CD4-positive, alpha-beta memory T cell (primary cell): ENCODE results near the gene LMAN2L. TPM values are rescaled to one million over a fixed set of nuclear protein-coding genes. Genes with fewer than 3 reads are reported as not detected.

ENCODE experiments used
- CTCF ChIA-PET: fragments of 350-600 bp; sonication (Branson Sonifier 250); formaldehyde crosslinking; loops from one replicate; lab custom pipeline; 2021; ENCODE audit warnings: inconsistent platforms; ENCODE audit not compliant: partially characterized antibody; lab: Charles Lee
- POLR2A ChIA-PET: fragments of 350-600 bp; sonication (Branson Sonifier 250); formaldehyde crosslinking; loops from one replicate; lab custom pipeline; 2021; ENCODE audit not compliant: partially characterized antibody; lab: Charles Lee
- DNase-seq, 5 donors: peaks; one replicate each; pipeline versions ENCODE4 v3.0.0 to v3.0.0-alpha.2; 2020 to 2022; ENCODE audit warnings: mixed read lengths in 1 of 5
- H3K27ac ChIP-seq: one replicate; pipeline ENCODE4 v1.7.0; 2013; ENCODE audit warnings: low read depth, low read length
- H3K27me3 ChIP-seq: 2 replicates; pipeline ENCODE4 v1.7.0; 2013; ENCODE audit warnings: mild to moderate bottlenecking, low read length, moderate library complexity; ENCODE audit not compliant: insufficient read depth
- H3K36me3 ChIP-seq: 2 replicates; pipeline ENCODE4 v1.7.0; 2013; ENCODE audit warnings: mild to moderate bottlenecking, low read length, moderate library complexity; ENCODE audit not compliant: insufficient read depth
- H3K4me1 ChIP-seq: 2 replicates; pipeline ENCODE4 v1.7.0; 2013; ENCODE audit warnings: mild to moderate bottlenecking, low read length, moderate library complexity; ENCODE audit not compliant: insufficient read depth
- H3K4me3 ChIP-seq, 2 donors: one replicate each; pipeline ENCODE4 v1.7.0; 2013; ENCODE audit warnings: low read length in 2 of 2, mild to moderate bottlenecking in 1 of 2
- H3K9me3 ChIP-seq, 2 donors: one replicate each; pipeline ENCODE4 v1.7.0; 2013; ENCODE audit warnings: low read length in 2 of 2, control low read depth in 1 of 2; ENCODE audit not compliant: control insufficient read depth in 1 of 2
- H3K27ac Mint-ChIP-seq, 7 donors: one replicate each; pipeline ENCODE4 v1.8.0; 2020 to 2021; ENCODE audit warnings: mixed read lengths in 7 of 7, mild to moderate bottlenecking in 6 of 7, inconsistent platforms in 3 of 7, moderate library complexity in 3 of 7
- H3K27me3 Mint-ChIP-seq, 2 donors: one replicate each; pipeline ENCODE4 v1.8.0; 2020 to 2021; ENCODE audit warnings: mixed read lengths in 2 of 2
- H3K36me3 Mint-ChIP-seq, 2 donors: one replicate each; pipeline ENCODE4 v1.8.0; 2020 to 2021; ENCODE audit warnings: mixed read lengths in 2 of 2, inconsistent platforms in 1 of 2, mild to moderate bottlenecking in 1 of 2
- H3K4me1 Mint-ChIP-seq, 4 donors: one replicate each; pipeline ENCODE4 v1.8.0; 2020 to 2021; ENCODE audit warnings: mixed read lengths in 4 of 4, mild to moderate bottlenecking in 1 of 4
- H3K4me3 Mint-ChIP-seq, 8 donors: one replicate each; pipeline ENCODE4 v1.8.0; 2020 to 2021; ENCODE audit warnings: mixed read lengths in 8 of 8, mild to moderate bottlenecking in 7 of 8, moderate library complexity in 6 of 8, inconsistent platforms in 3 of 8
- H3K9me3 Mint-ChIP-seq, 8 donors: one replicate each; pipeline ENCODE4 v1.8.0; 2020 to 2021; ENCODE audit warnings: mixed read lengths in 8 of 8, mild to moderate bottlenecking in 5 of 8, inconsistent platforms in 3 of 8, moderate library complexity in 1 of 8
- intact Hi-C: fragments of 100-400 bp; cut with micrococcal nuclease; formaldehyde crosslinking; loops from one replicate; pipeline ENCODE4 v1.15.1; 2023
- polyA plus RNA-seq, 2 donors: library from polyadenylated mRNA; unstranded; fragments of 300-500 nt; fragmentation: Illumina TruSeq; gene quantifications; one replicate each; pipeline ENCODE4 v1.2.3, GENCODE V29; 2021
- total RNA-seq, 2 experiments: library from RNA; stranded (reverse); gene quantifications; one replicate each; pipeline ENCODE4 v1.2.3, GENCODE V29; 2021

Gene LMAN2L
- total and polyA plus RNA-seq, 4 experiments from 2014 or later, result 10.1 to 22.4 (median 17.0) TPM

- Histone ChIP-seq H3K36me3 (no peaks in the 10 kb centered on the region), H3K9me3 (no peaks in the 10 kb centered on the region), H3K4me1 (no peaks in the 10 kb centered on the region), H3K27ac (no peak overlapping the region), H3K4me3 (no peak overlapping the region), H3K27me3 (no peaks in the 10 kb centered on the region)
- Mint-ChIP-seq H3K36me3 (no peaks in the 10 kb centered on the region), H3K27ac (no peak overlapping the region), H3K4me3 (no peak overlapping the region), H3K27me3 (peaks cover 1 to 2% of the 10 kb centered on the region in 2 donors), H3K4me1 (no peaks in the 10 kb centered on the region), H3K9me3 (no peaks in the 10 kb centered on the region)
- no peak for DNase-seq
- intact Hi-C loops, result no loop called here
- ChIA-PET CTCF (no interaction called here), POLR2A (no interaction called here)
Observed at GRCh38 chr2:96753661-96754282, 13.9 kb upstream of the LMAN2L start.

- CTCF ChIA-PET, result no interaction called here
- no peaks in the 10 kb centered on the region for H3K36me3 ChIP-seq
- intact Hi-C loops, result no loop called here
- no peaks in the 10 kb centered on the region for H3K9me3 ChIP-seq
- Mint-ChIP-seq H3K27ac (no peak overlapping the region), H3K27me3 (peaks cover 1 to 2% of the 10 kb centered on the region in 2 donors), H3K36me3 (no peaks in the 10 kb centered on the region), H3K9me3 (peaks cover 0 to 2% (median 0%) of the 10 kb centered on the region in 8 donors), H3K4me3 (no peak overlapping the region), H3K4me1 (no peaks in the 10 kb centered on the region)
- DNase-seq, result no peak
- POLR2A ChIA-PET, result no interaction called here
- H3K4me3 ChIP-seq, result no peak overlapping the region
- H3K4me1 ChIP-seq, result no peaks in the 10 kb centered on the region
- H3K27me3 ChIP-seq, result no peaks in the 10 kb centered on the region
- no peak overlapping the region for H3K27ac ChIP-seq
Observed at GRCh38 chr2:96751800-96752199, 11.9 kb upstream of the LMAN2L start.

DNA sequence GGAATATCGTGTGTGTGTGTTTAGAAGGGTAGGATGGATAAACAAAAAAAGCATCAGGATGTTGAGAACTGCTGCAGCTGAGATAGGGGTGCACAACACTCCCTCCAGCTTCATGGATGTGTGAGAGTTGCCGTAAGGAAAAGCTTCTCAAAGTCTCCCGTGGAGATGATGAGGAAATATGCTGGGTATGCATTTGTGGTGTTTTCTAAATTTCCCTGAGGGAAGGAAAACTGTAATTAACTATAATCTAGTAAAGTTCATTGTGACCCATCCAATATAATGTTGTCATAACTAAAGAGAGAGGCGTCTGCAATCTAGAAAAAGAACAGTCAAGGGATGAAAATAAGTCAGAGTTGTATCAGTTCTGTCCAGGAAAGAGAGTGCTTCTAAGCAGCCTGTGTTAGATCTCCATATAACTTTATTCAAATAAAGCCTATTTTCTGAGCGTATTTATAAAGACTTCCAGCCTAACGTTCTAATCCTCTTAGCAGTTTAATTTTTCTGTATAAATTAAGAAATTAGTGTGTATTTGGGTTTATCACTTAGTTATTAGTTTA, 7.3 kb upstream of the LMAN2L start:
- H3K36me3 Mint-ChIP-seq, result no peaks in the 10 kb centered on the region
- H3K4me3 Mint-ChIP-seq, result no peak overlapping the region
- intact Hi-C loops, result no loop called here
- H3K27me3 ChIP-seq, result no peaks in the 10 kb centered on the region
- H3K4me1 Mint-ChIP-seq, result peaks cover 0 to 4% (median under 1%) of the 10 kb centered on the region in 4 donors
- no peak for DNase-seq
- H3K27ac ChIP-seq, result no peak overlapping the region
- H3K36me3 ChIP-seq, result no peaks in the 10 kb centered on the region
- no peak overlapping the region for H3K27ac Mint-ChIP-seq
- CTCF ChIA-PET, result interaction anchor here (0.9 kb wide), 1 partner anchor 16 kb away, joined by 3 read pairs; no protein-coding TSS in a partner anchor
- no peaks in the 10 kb centered on the region for H3K9me3 ChIP-seq
- H3K27me3 Mint-ChIP-seq, result peaks cover 0 to 1% of the 10 kb centered on the region in 2 donors
- no peak overlapping the region for H3K4me3 ChIP-seq
- peaks cover 5% of the 10 kb centered on the region for H3K4me1 ChIP-seq
- H3K9me3 Mint-ChIP-seq, result peaks cover 0 to 2% (median 0%) of the 10 kb centered on the region in 8 donors
- POLR2A ChIA-PET, result no interaction called here

DNA sequence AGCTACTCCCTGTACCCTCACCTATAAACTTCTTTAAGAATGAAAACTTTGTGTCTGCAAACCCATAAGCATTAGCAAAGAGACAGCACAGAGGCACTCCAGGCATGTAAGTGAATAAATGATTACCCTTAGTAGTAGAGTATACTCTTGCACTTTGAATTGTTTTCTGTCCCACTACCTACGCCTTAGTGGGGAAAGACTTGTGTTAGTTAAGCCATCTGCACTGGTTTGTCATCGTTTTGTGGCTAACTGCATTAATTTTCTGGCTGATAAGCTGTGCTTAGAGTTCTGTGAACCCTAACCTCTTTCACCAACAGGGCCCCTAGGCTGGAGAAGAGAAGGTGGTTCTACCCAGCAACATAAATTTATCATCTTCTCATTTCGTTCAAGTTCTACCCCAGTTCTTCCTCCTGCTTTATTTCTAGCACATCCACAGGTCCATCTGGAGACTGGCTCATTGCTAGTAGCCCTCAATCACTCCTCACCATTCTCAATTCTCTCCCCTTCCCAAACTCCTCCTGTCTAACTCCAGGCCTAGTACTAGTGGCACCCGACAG, 710 bp downstream of the LMAN2L start:
- peaks cover 36% of the 10 kb centered on the region for H3K4me1 ChIP-seq
- no peak for DNase-seq
- Mint-ChIP-seq H3K4me3 (peak overlapping the region; percentile 93 to 100 (median 98)), H3K27me3 (no peaks in the 10 kb centered on the region), H3K9me3 (no peaks in the 10 kb centered on the region), H3K36me3 (peaks cover 6 to 27% of the 10 kb centered on the region in 2 donors), H3K4me1 (peaks cover 24 to 58% (median 39%) of the 10 kb centered on the region in 4 donors), H3K27ac (peak overlapping the region; percentile 90 to 98 (median 97))
- H3K27ac ChIP-seq, result peak overlapping the region; percentile 75
- H3K4me3 ChIP-seq, result peak overlapping the region; percentile 63 to 82
- CTCF ChIA-PET, result interaction anchor here (11.7 kb wide), 1 partner anchor 23 kb away, joined by 87 read pairs; the partner anchor contains the start of gene CNNM4
- POLR2A ChIA-PET, result interaction anchor here (1.1 to 2.8 kb wide), 4 partner anchors 21 to 374 kb away, joined by 3 to 15 read pairs (median 3); partner anchors contain the start of genes ANKRD36, ANKRD39 and CNNM4
- intact Hi-C loops, result no loop called here
- no peaks in the 10 kb centered on the region for H3K9me3 ChIP-seq
- peaks cover 10% of the 10 kb centered on the region for H3K36me3 ChIP-seq
- H3K27me3 ChIP-seq, result no peaks in the 10 kb centered on the region

DNA sequence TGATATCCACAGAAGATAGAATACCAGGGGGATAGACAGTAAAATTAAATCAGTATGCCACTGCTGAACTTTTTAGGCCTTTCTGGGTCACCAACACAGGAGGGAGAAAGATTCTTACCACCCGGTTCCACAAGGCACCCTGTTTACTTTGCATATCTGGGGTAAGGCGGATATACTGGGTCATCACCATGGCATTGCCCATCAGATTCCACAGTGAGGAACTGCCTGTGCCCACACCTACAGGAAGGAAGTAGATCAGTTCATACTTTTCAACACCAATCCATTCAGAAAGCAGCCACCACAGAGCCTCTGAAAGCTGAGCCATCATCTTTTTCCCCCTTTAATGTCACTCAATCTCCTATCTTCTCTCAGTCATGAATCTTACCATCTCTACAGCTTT, 2.0 kb downstream of the LMAN2L start:
- intact Hi-C loops, result no loop called here
- no peaks in the 10 kb centered on the region for H3K27me3 Mint-ChIP-seq
- H3K27me3 ChIP-seq, result no peaks in the 10 kb centered on the region
- peaks cover 23 to 56% (median 39%) of the 10 kb centered on the region in 4 donors for H3K4me1 Mint-ChIP-seq
- peaks cover 35% of the 10 kb centered on the region for H3K4me1 ChIP-seq
- no peaks in the 10 kb centered on the region for H3K9me3 ChIP-seq
- H3K9me3 Mint-ChIP-seq, result no peaks in the 10 kb centered on the region
- H3K4me3 ChIP-seq, result no peak overlapping the region
- CTCF ChIA-PET, result interaction anchor here (11.7 kb wide), 1 partner anchor 24 kb away, joined by 87 read pairs; the partner anchor contains the start of gene CNNM4
- H3K36me3 Mint-ChIP-seq, result peaks cover 18 to 40% of the 10 kb centered on the region in 2 donors
- POLR2A ChIA-PET, result interaction anchor here (0.7 to 1.2 kb wide), 3 partner anchors 19 to 375 kb away, joined by 3 to 4 read pairs (median 3); partner anchors contain the start of gene ANKRD36
- peak overlapping the region; percentile 18 for H3K27ac ChIP-seq
- peak; percentile 38 to 72 (median 71) for DNase-seq
- H3K4me3 Mint-ChIP-seq, result peak overlapping the region in 7 of 8 donors; percentile 30 to 82 (median 58)
- H3K36me3 ChIP-seq, result peaks cover 23% of the 10 kb centered on the region
- H3K27ac Mint-ChIP-seq, result peak overlapping the region; percentile 21 to 92 (median 78)

DNA sequence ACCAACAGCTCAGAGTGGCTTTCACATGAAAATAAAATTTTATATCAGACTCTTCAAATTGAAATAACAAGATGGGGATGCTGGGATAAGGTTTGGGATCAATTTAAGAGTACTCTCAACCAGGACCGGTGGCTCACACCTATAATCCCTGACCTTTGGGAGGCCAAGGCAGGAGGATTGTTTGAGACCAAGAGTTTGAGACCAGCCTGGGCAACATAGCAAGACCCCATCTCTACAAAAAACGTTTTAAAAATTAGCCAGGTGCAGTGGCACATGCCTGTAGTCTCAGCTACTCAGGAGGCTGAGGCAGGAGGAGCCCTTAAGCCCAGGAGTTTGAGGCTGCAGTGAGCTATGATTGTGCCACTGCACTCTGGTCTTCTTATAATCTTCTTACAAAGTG, 2.6 kb downstream of the LMAN2L start:
- no peak for DNase-seq
- CTCF ChIA-PET, result interaction anchor here (11.7 kb wide), 1 partner anchor 25 kb away, joined by 87 read pairs; the partner anchor contains the start of gene CNNM4
- H3K27me3 Mint-ChIP-seq, result no peaks in the 10 kb centered on the region
- Histone ChIP-seq H3K4me1 (peaks cover 31% of the 10 kb centered on the region), H3K27me3 (no peaks in the 10 kb centered on the region), H3K9me3 (no peaks in the 10 kb centered on the region), H3K36me3 (peaks cover 24% of the 10 kb centered on the region), H3K4me3 (no peak overlapping the region), H3K27ac (no peak overlapping the region)
- H3K4me1 Mint-ChIP-seq, result peaks cover 23 to 54% (median 39%) of the 10 kb centered on the region in 4 donors
- H3K36me3 Mint-ChIP-seq, result peaks cover 20 to 41% of the 10 kb centered on the region in 2 donors
- POLR2A ChIA-PET, result interaction anchor here (1.2 kb wide), 2 partner anchors 23 to 100 kb away, joined by 3 read pairs; partner anchors contain the start of gene CNNM4
- intact Hi-C loops, result no loop called here
- peak overlapping the region in 5 of 7 donors; percentile 62 to 92 (median 80) for H3K27ac Mint-ChIP-seq
- no peaks in the 10 kb centered on the region for H3K9me3 Mint-ChIP-seq
- peak overlapping the region in 2 of 8 donors; percentile 5 to 49 for H3K4me3 Mint-ChIP-seq
